K562 (cell line): ENCODE results near the gene TP73. TPM values are rescaled to one million over a fixed set of nuclear protein-coding genes. Genes with fewer than 3 reads are reported as not detected.
A peak's percentile ranks its signal among the peaks of the same experiment; 100 is the strongest.

Source experiments
- ATF3 ChIP-seq, 2 experiments: fragments of 450-650 bp in 1 of 2; sonication (generic) in 1 of 2; formaldehyde crosslinking in 1 of 2; IDR thresholded peaks in 1 of 2; conservative IDR thresholded peaks in 1 of 2; 2 replicates each; pipeline versions ENCODE4 v1.6.1 to v1.8.1; 2016 to 2023; ENCODE audit warnings: mild to moderate bottlenecking in 2 of 2, moderate library complexity in 2 of 2, inconsistent platforms in 1 of 2, missing genetic modification reagents in 1 of 2
- CBFA2T3 ChIP-seq: fragments of 450-650 bp; IDR thresholded peaks from 2 replicates; pipeline ENCODE4 v1.6.1; 2017
- CEBPZ ChIP-seq: fragments of 150-350 bp; IDR thresholded peaks from 2 replicates; pipeline ENCODE4 v1.6.1; 2014; ENCODE audit warnings: low read depth, mild to moderate bottlenecking, low read length, borderline replicate concordance
- ELK3 ChIP-seq: fragments of 450-650 bp; formaldehyde crosslinking; IDR thresholded peaks from 2 replicates; pipeline ENCODE4 v1.4.0; 2020; ENCODE audit warnings: mild to moderate bottlenecking
- GTF2E2 ChIP-seq: fragments of 200-800 bp; sonication (Bioruptor generic); IDR thresholded peaks from 2 replicates; pipeline ENCODE4 v1.6.1; 2016; ENCODE audit warnings: missing genetic modification characterization, missing compliant biosample characterization
- HDAC8 ChIP-seq: fragments of 450-650 bp; IDR thresholded peaks from 2 replicates; pipeline ENCODE4 v1.6.1; 2016; ENCODE audit warnings: mild to moderate bottlenecking, missing genetic modification characterization, moderate library complexity, missing compliant biosample characterization
- ILK ChIP-seq: fragments of 450-650 bp; IDR thresholded peaks from 2 replicates; pipeline ENCODE4 v1.6.1; 2016; ENCODE audit warnings: missing genetic modification characterization, low read depth, mild to moderate bottlenecking, missing compliant biosample characterization, moderate library complexity, borderline replicate concordance
- ZBTB8A ChIP-seq: fragments of 450-650 bp; IDR thresholded peaks from 2 replicates; pipeline ENCODE4 v1.6.1; 2018; ENCODE audit warnings: mild to moderate bottlenecking, moderate library complexity; ENCODE audit not compliant: partially characterized antibody
- ZNF436 ChIP-seq: fragments of 250-450, 450-650 bp; sonication (Bioruptor Pico); formaldehyde crosslinking; IDR thresholded peaks from 2 replicates; pipeline ENCODE4 v1.7.0; 2020; ENCODE audit warnings: mild to moderate bottlenecking
- ZNF830 ChIP-seq: fragments of 250-450 bp; sonication (Bioruptor Pico); IDR thresholded peaks from 2 replicates; pipeline ENCODE4 v1.5.0; 2021; ENCODE audit warnings: mild to moderate bottlenecking
- polyA plus RNA-seq, 8 experiments: library from polyadenylated mRNA; depleted of rRNA in 4 of 8; stranded (reverse) in 5 of 8; unstranded in 3 of 8; fragments of >200 nt; fragmentation: Nextera tagmentation in 2 of 8; fragmentation: Illumina TruSeq in 1 of 8; extraction: Ambion mirVana in 2 of 8; extraction: Trizol in 1 of 8; gene quantifications; 2 replicates each; pipeline versions ENCODE4 v1.2.1 to v1.2.3, GENCODE V29; 2011 to 2014; ENCODE audit warnings: inconsistent platforms in 1 of 8, missing spikeins in 1 of 8
- total RNA-seq, 7 experiments: library from RNA; depleted of rRNA in 6 of 7; stranded (reverse); fragments of >200 nt in 6 of 7; fragmentation: Illumina TruSeq in 2 of 7; extraction: Trizol in 2 of 7; gene quantifications; 2 replicates each; pipeline versions ENCODE4 v1.2.1 to v1.2.3, GENCODE V29; 2011 to 2021; ENCODE audit warnings: low replicate concordance in 1 of 7
- TF ChIP-seq, protein P1 (sequence below): IDR thresholded peaks from 3 replicates; pipeline ENCODE4 v1.6.1; 2011; ENCODE audit warnings: borderline replicate concordance, mild to moderate bottlenecking, moderate library complexity; ENCODE audit not compliant: insufficient read length; ENCODE audit errors: extremely low read depth
- TF ChIP-seq, protein P2 (sequence below): fragments of 200-800 bp; sonication (Bioruptor generic); IDR thresholded peaks from 2 replicates; pipeline ENCODE4 v1.6.1; 2017; ENCODE audit warnings: missing genetic modification characterization, missing compliant biosample characterization
- TF ChIP-seq, protein P3 (sequence below): fragments of 450-650 bp; IDR thresholded peaks from 2 replicates; pipeline ENCODE4 v1.6.1; 2016; ENCODE audit warnings: antibody characterized with exemption

The TP73 gene
- total and polyA plus RNA-seq, 9 of the 15 experiments (the other 6 are each of a cell fraction or from before 2014, with no cell fraction given), result 0.07 to 1.6 (median 0.40) TPM; not detected in 2

- TF ChIP-seq ATF3 (IDR thresholded peaks at IDR 0.05) (no peak), ATF3 (CRISPR knock-in tag; conservative IDR thresholded peaks at IDR 0.05) (no peak), ZNF830 (CRISPR knock-in tag) (no peak), CBFA2T3 (peak; percentile 84), CEBPZ (no peak), ZBTB8A (no peak), ILK (tag) (no peak), ZNF436 (no peak), GTF2E2 (tag) (no peak), HDAC8 (tag) (no peak), ELK3 (no peak)
- TF ChIP-seq, protein P1, sequence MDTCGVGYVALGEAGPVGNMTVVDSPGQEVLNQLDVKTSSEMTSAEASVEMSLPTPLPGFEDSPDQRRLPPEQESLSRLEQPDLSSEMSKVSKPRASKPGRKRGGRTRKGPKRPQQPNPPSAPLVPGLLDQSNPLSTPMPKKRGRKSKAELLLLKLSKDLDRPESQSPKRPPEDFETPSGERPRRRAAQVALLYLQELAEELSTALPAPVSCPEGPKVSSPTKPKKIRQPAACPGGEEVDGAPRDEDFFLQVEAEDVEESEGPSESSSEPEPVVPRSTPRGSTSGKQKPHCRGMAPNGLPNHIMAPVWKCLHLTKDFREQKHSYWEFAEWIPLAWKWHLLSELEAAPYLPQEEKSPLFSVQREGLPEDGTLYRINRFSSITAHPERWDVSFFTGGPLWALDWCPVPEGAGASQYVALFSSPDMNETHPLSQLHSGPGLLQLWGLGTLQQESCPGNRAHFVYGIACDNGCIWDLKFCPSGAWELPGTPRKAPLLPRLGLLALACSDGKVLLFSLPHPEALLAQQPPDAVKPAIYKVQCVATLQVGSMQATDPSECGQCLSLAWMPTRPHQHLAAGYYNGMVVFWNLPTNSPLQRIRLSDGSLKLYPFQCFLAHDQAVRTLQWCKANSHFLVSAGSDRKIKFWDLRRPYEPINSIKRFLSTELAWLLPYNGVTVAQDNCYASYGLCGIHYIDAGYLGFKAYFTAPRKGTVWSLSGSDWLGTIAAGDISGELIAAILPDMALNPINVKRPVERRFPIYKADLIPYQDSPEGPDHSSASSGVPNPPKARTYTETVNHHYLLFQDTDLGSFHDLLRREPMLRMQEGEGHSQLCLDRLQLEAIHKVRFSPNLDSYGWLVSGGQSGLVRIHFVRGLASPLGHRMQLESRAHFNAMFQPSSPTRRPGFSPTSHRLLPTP, result no peak
- TF ChIP-seq, protein P2, sequence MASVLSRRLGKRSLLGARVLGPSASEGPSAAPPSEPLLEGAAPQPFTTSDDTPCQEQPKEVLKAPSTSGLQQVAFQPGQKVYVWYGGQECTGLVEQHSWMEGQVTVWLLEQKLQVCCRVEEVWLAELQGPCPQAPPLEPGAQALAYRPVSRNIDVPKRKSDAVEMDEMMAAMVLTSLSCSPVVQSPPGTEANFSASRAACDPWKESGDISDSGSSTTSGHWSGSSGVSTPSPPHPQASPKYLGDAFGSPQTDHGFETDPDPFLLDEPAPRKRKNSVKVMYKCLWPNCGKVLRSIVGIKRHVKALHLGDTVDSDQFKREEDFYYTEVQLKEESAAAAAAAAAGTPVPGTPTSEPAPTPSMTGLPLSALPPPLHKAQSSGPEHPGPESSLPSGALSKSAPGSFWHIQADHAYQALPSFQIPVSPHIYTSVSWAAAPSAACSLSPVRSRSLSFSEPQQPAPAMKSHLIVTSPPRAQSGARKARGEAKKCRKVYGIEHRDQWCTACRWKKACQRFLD (CRISPR knock-in tag), result 0 out of 2 replicates have a peak, but pooled peaks have one; percentile 37
- TF ChIP-seq, protein P3, sequence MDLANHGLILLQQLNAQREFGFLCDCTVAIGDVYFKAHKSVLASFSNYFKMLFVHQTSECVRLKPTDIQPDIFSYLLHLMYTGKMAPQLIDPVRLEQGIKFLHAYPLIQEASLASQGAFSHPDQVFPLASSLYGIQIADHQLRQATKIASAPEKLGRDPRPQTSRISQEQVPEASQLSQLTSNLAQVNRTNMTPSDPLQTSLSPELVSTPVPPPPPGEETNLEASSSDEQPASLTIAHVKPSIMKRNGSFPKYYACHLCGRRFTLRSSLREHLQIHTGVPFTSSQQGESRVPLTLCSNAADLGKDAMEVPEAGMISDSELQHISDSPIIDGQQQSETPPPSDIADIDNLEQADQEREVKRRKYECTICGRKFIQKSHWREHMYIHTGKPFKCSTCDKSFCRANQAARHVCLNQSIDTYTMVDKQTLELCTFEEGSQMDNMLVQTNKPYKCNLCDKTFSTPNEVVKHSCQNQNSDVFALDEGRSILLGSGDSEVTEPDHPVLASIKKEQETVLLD, result no peak; the same call in 1 of the 2 replicates
Measured at GRCh38 chr1:3625151-3625907, 27.0 kb upstream of the TP73 start (continued).
